Measurements from ENCODE around the gene FARSB. TPM values are rescaled to one million over a fixed set of nuclear protein-coding genes. Genes with fewer than 3 reads are reported as not detected.

The FARSB gene
- total RNA-seq, 4 donors from 2014 or later: 9.7 to 26.8 (median 20.9) TPM

- Histone ChIP-seq H3K4me1 (peaks cover 0 to 36% (median 14%) of the 10 kb centered on the region in 3 donors), H3K27me3 (peaks cover 0 to 5% (median 0%) of the 10 kb centered on the region in 4 donors), H3K4me3 (no peak overlapping the region), H3K36me3 (peaks cover 0 to 16% (median 0%) of the 10 kb centered on the region in 3 donors), H3K27ac (no peak overlapping the region), H3K9me3 (no peaks in the 10 kb centered on the region)
- 70 to 82% methylated on average over 3 of the region's 3 CpGs for WGBS, 2 donors
- no peak for TF ChIP-seq POLR2A (IDR thresholded peaks at IDR 0.05)
- no peak for TF ChIP-seq CTCF (IDR thresholded peaks at IDR 0.05)
- no peak for DNase-seq
- intact Hi-C loops (cut with DNase I): no loop called here
Measured at GRCh38 chr2:222521099-222521498, 134.8 kb downstream of the FARSB start.

Other genes starting within 250 kb of the FARSB start
- 10 to 100 TPM; 33.6 to 66.0 (median 49.4) TPM for gene SGPP2, start 231.5 kb downstream of the FARSB start, total RNA-seq
- gene MOGAT1, start 15.6 kb upstream of the FARSB start, total RNA-seq: not detected
- 10 to 100 TPM; 62.4 to 84.6 (median 76.6) TPM for gene ACSL3, start 204.9 kb upstream of the FARSB start, total RNA-seq